Fibroblast of lung (primary cell): Measurements from ENCODE around the gene ATP6V1A. TPM values are rescaled to one million over a fixed set of nuclear protein-coding genes. Genes with fewer than 3 reads are reported as not detected.

Source experiments
- DNase-seq, 2 donors: peaks; one replicate each; pipeline versions ENCODE4 v3.0.0 to v3.0.0-alpha.2; 2010; ENCODE audit warnings: low read depth in 2 of 2
- H2AFZ ChIP-seq: 2 replicates; pipeline ENCODE4 v1.5.1; 2012; ENCODE audit warnings: low read length, control low read depth, inconsistent platforms
- H3K27ac ChIP-seq: 2 replicates; pipeline ENCODE4 v1.5.1; 2011; ENCODE audit warnings: low read length, control low read depth; ENCODE audit not compliant: insufficient read depth
- H3K27me3 ChIP-seq: 2 replicates; pipeline ENCODE4 v1.5.1; 2011; ENCODE audit warnings: mild to moderate bottlenecking, low read length; ENCODE audit not compliant: control insufficient read depth, insufficient read depth
- H3K36me3 ChIP-seq: 2 replicates; pipeline ENCODE4 v1.5.1; 2011; ENCODE audit warnings: low read length; ENCODE audit not compliant: control insufficient read depth, insufficient read depth
- H3K4me1 ChIP-seq: 2 replicates; pipeline ENCODE4 v1.5.1; 2011; ENCODE audit warnings: low read length; ENCODE audit not compliant: control insufficient read depth, insufficient read depth; ENCODE audit errors: extremely low read depth
- H3K4me2 ChIP-seq: 2 replicates; pipeline ENCODE4 v1.5.1; 2011; ENCODE audit warnings: low read length, control low read depth; ENCODE audit not compliant: insufficient read depth; ENCODE audit errors: extremely low read depth
- H3K4me3 ChIP-seq, 4 experiments: fragments of 200-600 bp in 1 of 4; sonication (generic) in 1 of 4; replicated peaks in 1 of 4; 2 replicates each; pipeline ENCODE4 v1.5.1; 2011 to 2016; ENCODE audit warnings: low read length in 4 of 4, low read depth in 3 of 4, mild to moderate bottlenecking in 3 of 4, control low read depth in 2 of 4, inconsistent platforms in 1 of 4, mixed read lengths in 1 of 4; ENCODE audit not compliant: insufficient read depth in 1 of 4; ENCODE audit errors: control extremely low read depth in 1 of 4
- H3K79me2 ChIP-seq: 2 replicates; pipeline ENCODE4 v1.5.1; 2012; ENCODE audit warnings: mild to moderate bottlenecking, low read length, inconsistent platforms; ENCODE audit not compliant: control insufficient read depth, insufficient read depth
- H3K9ac ChIP-seq: 2 replicates; pipeline ENCODE4 v1.5.1; 2011; ENCODE audit warnings: mild to moderate bottlenecking, low read length, control low read depth; ENCODE audit not compliant: insufficient read depth
- H3K9me3 ChIP-seq: 2 replicates; pipeline ENCODE4 v1.5.1; 2012; ENCODE audit warnings: low read depth, low read length; ENCODE audit not compliant: control insufficient read depth, insufficient read depth
- H4K20me1 ChIP-seq: 2 replicates; pipeline ENCODE4 v1.5.1; 2011; ENCODE audit warnings: low read length; ENCODE audit not compliant: control insufficient read depth, insufficient read depth; ENCODE audit errors: extremely low read depth
- CTCF ChIP-seq, 2 donors: IDR thresholded peaks in 1 of 2; conservative IDR thresholded peaks in 1 of 2; 1 replicate in 1 of 2; 2 replicates in 1 of 2; pipeline ENCODE4 v1.5.1; 2011 to 2012; ENCODE audit warnings: low read length in 2 of 2, control low read depth in 1 of 2, inconsistent platforms in 1 of 2, low read depth in 1 of 2, mild to moderate bottlenecking in 1 of 2
- EZH2 ChIP-seq: IDR thresholded peaks from 2 replicates; pipeline ENCODE4 v1.5.1; 2012; ENCODE audit warnings: low read length, control low read depth, mild to moderate bottlenecking; ENCODE audit errors: missing control alignments
- polyA minus RNA-seq: library from RNA; depleted of rRNA, polyadenylated mRNA; stranded (reverse); fragments of >200 nt; gene quantifications from 2 replicates; pipeline ENCODE4 v1.2.3, GENCODE V29; 2011; ENCODE audit warnings: low replicate concordance
- polyA plus RNA-seq, 2 donors: library from polyadenylated mRNA; depleted of rRNA in 1 of 2; stranded (reverse) in 1 of 2; unstranded in 1 of 2; fragments of >200 nt; gene quantifications; 2 replicates each; pipeline ENCODE4 v1.2.1, GENCODE V29; 2011 to 2012; ENCODE audit warnings: missing spikeins in 1 of 2
- total RNA-seq: library from RNA; depleted of rRNA; stranded (reverse); fragments of >200 nt; gene quantifications from 2 replicates; pipeline ENCODE4 v1.2.1, GENCODE V29; 2014

The ATP6V1A gene
- total RNA-seq (125 and 213 TPM in 2 replicates), polyA plus RNA-seq (75.7 and 80.6 TPM in 2 replicates), polyA minus RNA-seq (22.9 and 28.1 TPM in 2 replicates)
- 50.8 and 52.2 TPM in 2 replicates for polyA plus RNA-seq (2012)

- Histone ChIP-seq H3K4me2 (peak within 1 kb of the TSS; percentile 99), H4K20me1 (peaks cover 3% of the 10 kb centered on the region), H3K27ac (peak within 1 kb of the TSS; percentile 100), H3K9me3 (no peaks in the 10 kb centered on the region), H3K36me3 (no peaks in the 10 kb centered on the region), H3K9ac (peak within 1 kb of the TSS; percentile 96), H3K79me2 (peaks cover 77% of the 10 kb centered on the region), H2AFZ (peak within 1 kb of the TSS; percentile 89), H3K4me1 (peaks cover 5% of the 10 kb centered on the region), H3K4me3 (peak within 1 kb of the TSS; percentile 82 to 100 (median 92)), H3K27me3 (no peaks in the 10 kb centered on the region)
- DNase-seq: peak; percentile 94 to 97
- TF ChIP-seq EZH2 (no peak), CTCF (conservative IDR thresholded peaks at IDR 0.05 in 1 of 2, IDR thresholded peaks at IDR 0.05 in 1 of 2; ENCODE audit: low read depth in 1 of 2, low read length in 2 of 2) (no peak)
Measured at GRCh38 chr3:113746548-113747282, at the start of gene ATP6V1A. Gene ATP6V1A, plus strand, starts transcription at chr3:113747035. Its CDS starts 31,719 bp downstream, at chr3:113778754.

- Histone ChIP-seq H4K20me1 (no peaks in the 10 kb centered on the region), H3K4me3 (peak overlapping the region; percentile 66 to 100 (median 94)), H3K4me1 (no peaks in the 10 kb centered on the region), H2AFZ (peak overlapping the region; percentile 100), H3K9ac (peak overlapping the region; percentile 63), H3K9me3 (no peaks in the 10 kb centered on the region), H3K4me2 (peak overlapping the region; percentile 99), H3K79me2 (peaks cover 11% of the 10 kb centered on the region), H3K36me3 (no peaks in the 10 kb centered on the region), H3K27ac (peak overlapping the region; percentile 84), H3K27me3 (no peaks in the 10 kb centered on the region)
- DNase-seq: peak in 1 of 2 donors; percentile 62
- TF ChIP-seq CTCF (conservative IDR thresholded peaks at IDR 0.05 in 1 of 2, IDR thresholded peaks at IDR 0.05 in 1 of 2; ENCODE audit: low read depth in 1 of 2, low read length in 2 of 2): no peak
- TF ChIP-seq EZH2: no peak
Measured at GRCh38 chr3:113697500-113698090, 49.2 kb upstream of the ATP6V1A start.

- no peaks in the 10 kb centered on the region for H3K36me3 ChIP-seq
- H3K4me3 ChIP-seq: peak overlapping the region in 2 of 4 experiments; percentile 66 to 92
- no peaks in the 10 kb centered on the region for H3K27me3 ChIP-seq
- no peak overlapping the region for H3K27ac ChIP-seq
- H3K79me2 ChIP-seq: peaks cover 11% of the 10 kb centered on the region
- H4K20me1 ChIP-seq: no peaks in the 10 kb centered on the region
- H3K4me2 ChIP-seq: peak overlapping the region; percentile 99
- H3K4me1 ChIP-seq: no peaks in the 10 kb centered on the region
- DNase-seq: no peak
- H3K9ac ChIP-seq: no peak overlapping the region
- H2AFZ ChIP-seq: peak overlapping the region; percentile 1
- TF ChIP-seq EZH2 (no peak), CTCF (conservative IDR thresholded peaks at IDR 0.05 in 1 of 2, IDR thresholded peaks at IDR 0.05 in 1 of 2; ENCODE audit: low read depth in 1 of 2, low read length in 2 of 2) (no peak)
- no peaks in the 10 kb centered on the region for H3K9me3 ChIP-seq
Measured at GRCh38 chr3:113698213-113698742, 48.6 kb upstream of the ATP6V1A start.
